Breast epithelium (tissue), 4 donors: ENCODE data around the gene POLR3K. TPM values are rescaled to one million over a fixed set of nuclear protein-coding genes. Genes with fewer than 3 reads are reported as not detected.
"Not testable (repeated sequence)": the region's sequence is repeated elsewhere in the genome, so short reads cannot be mapped to it uniquely, and the experiment has no call there.

Source experiments
- DNase-seq, 2 donors: peaks; one replicate each; pipeline ENCODE4 v3.0.0-alpha.2; 2019; ENCODE audit warnings: low spot score in 2 of 2
- H3K27ac ChIP-seq, 2 donors: fragments of 200-600 bp; sonication (generic) in 1 of 2; one replicate each; pipeline ENCODE4 v1.5.1; 2016 to 2019; ENCODE audit warnings: mild to moderate bottlenecking in 1 of 2
- H3K27me3 ChIP-seq, 2 donors: fragments of 200-600 bp; sonication (generic) in 1 of 2; one replicate each; pipeline versions ENCODE4 v1.5.1 to v1.6.0; 2017 to 2019; ENCODE audit warnings: control low read depth in 1 of 2, mild to moderate bottlenecking in 1 of 2
- H3K36me3 ChIP-seq: fragments of 200-600 bp; one replicate; pipeline ENCODE4 v1.5.1; 2019
- H3K4me1 ChIP-seq, 2 donors: fragments of 200-600 bp; sonication (generic); one replicate each; pipeline ENCODE4 v1.5.1; 2016 to 2019; ENCODE audit warnings: control low read depth in 1 of 2
- H3K4me3 ChIP-seq, 3 donors: fragments of 200-600 bp; sonication (generic); 1 replicate in 2 of 3; 2 replicates in 1 of 3; pipeline ENCODE4 v1.5.1; 2016 to 2019; ENCODE audit warnings: mild to moderate bottlenecking in 3 of 3, moderate library complexity in 2 of 3
- H3K9me3 ChIP-seq, 2 donors: fragments of 200-600 bp; sonication (generic) in 1 of 2; one replicate each; pipeline ENCODE4 v1.5.1; 2016 to 2019; ENCODE audit warnings: control low read depth in 1 of 2
- POLR2A ChIP-seq: fragments of 450-650 bp; IDR thresholded peaks from one replicate; pipeline ENCODE4 v1.6.1; 2016; ENCODE audit warnings: antibody characterized with exemption, mild to moderate bottlenecking, moderate library complexity
- POLR2AphosphoS5 ChIP-seq, 3 donors: sonication (generic); formaldehyde crosslinking; IDR thresholded peaks; one replicate each; pipeline ENCODE4 v1.6.1; 2017; ENCODE audit warnings: antibody characterized with exemption in 3 of 3
- intact Hi-C: fragments of 100-400 bp; cut with DNase I; formaldehyde crosslinking; loops from one replicate; pipeline ENCODE4 v1.15.1; 2023; ENCODE audit warnings: low total_unique reads
- total RNA-seq, 3 donors: library from RNA; depleted of rRNA; stranded (reverse); fragments of >200 nt; gene quantifications; one replicate each; pipeline ENCODE4 v1.1.0, GENCODE V29; 2016
- TF ChIP-seq, protein P1 (sequence below), 3 donors: fragments of 450-650 bp; IDR thresholded peaks; one replicate each; pipeline ENCODE4 v1.5.1; 2016 to 2017; ENCODE audit warnings: antibody characterized with exemption in 3 of 3, mild to moderate bottlenecking in 3 of 3, moderate library complexity in 3 of 3

POLR3K gene
- total RNA-seq, 3 donors from 2014 or later, result 3.8 to 6.9 (median 6.6) TPM

DNA sequence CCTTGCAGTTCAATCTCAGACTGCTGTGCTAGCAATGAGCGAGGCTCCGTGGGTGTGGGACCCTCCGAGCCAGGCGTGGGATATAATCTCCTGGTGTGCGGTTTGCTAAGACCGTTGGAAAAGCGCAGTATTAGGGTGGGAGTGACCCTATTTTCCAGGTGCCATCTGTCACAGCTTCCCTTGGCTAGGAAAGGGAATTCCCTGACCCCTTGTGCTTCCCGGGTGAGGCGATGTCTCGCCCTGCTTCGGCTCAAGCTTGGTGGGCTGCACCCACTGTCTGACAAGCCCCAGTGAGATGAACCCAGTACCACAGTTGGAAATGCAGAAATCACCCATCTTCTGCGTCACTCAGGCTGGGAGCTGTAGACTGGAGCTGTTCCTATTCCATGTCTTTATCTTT lies 32.5 kb downstream of the POLR3K start:
- H3K27ac ChIP-seq, intact Hi-C loops, H3K4me3 ChIP-seq, H3K4me1 ChIP-seq, DNase-seq, H3K36me3 ChIP-seq, H3K27me3 ChIP-seq, H3K9me3 ChIP-seq: not testable (repeated sequence)

DNA sequence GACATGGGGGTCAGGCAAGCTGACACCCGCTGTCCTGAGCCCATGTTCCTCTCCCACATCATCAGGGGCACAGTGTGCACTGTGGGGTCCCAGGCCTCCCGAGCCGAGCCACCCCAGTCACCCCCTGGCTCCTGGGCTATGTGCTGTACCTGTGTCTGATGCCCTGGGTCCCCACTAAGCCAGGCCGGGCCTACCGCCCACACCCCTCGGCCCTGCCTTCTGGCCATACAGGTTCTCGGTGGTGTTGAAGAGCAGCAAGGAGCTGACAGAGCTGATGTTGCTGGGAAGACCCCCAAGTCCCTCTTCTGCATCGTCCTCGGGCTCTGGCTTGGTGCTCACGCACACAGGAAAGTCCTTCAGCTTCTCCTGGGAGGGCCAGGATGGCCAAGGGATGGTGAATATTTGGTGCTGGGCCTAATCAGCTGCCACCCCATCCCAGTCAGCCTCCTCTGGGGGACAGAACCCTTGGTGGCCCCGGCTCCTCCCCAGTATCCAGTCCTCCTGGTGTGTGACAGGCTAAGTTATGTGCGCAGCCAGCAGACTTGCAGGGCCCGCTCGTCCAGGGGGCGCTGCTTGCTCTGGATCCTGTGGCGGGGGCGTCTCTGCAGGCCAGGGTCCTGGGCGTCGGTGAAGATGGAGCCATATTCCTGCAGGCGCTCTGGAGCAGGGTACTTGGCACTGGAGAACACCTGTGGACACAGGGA lies 36.2 kb downstream of the POLR3K start:
- H3K4me1 ChIP-seq, H3K27ac ChIP-seq, DNase-seq, H3K4me3 ChIP-seq, H3K9me3 ChIP-seq, H3K27me3 ChIP-seq, intact Hi-C loops, H3K36me3 ChIP-seq: not testable (repeated sequence)

DNA sequence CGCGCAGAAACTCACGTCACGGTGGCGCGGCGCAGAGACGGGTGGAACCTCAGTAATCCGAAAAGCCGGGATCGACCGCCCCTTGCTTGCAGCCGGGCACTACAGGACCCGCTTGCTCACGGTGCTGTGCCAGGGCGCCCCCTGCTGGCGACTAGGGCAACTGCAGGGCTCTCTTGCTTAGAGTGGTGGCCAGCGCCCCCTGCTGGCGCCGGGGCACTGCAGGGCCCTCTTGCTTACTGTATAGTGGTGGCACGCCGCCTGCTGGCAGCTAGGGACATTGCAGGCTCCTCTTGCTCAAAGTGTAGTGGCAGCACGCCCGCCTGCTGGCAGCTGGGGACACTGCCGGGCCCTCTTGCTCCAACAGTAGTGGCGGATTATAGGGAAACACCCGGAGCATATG lies 42.6 kb downstream of the POLR3K start:
- H3K36me3 ChIP-seq, result not testable (repeated sequence)
- peak; percentile 94 to 97 for DNase-seq

DNA sequence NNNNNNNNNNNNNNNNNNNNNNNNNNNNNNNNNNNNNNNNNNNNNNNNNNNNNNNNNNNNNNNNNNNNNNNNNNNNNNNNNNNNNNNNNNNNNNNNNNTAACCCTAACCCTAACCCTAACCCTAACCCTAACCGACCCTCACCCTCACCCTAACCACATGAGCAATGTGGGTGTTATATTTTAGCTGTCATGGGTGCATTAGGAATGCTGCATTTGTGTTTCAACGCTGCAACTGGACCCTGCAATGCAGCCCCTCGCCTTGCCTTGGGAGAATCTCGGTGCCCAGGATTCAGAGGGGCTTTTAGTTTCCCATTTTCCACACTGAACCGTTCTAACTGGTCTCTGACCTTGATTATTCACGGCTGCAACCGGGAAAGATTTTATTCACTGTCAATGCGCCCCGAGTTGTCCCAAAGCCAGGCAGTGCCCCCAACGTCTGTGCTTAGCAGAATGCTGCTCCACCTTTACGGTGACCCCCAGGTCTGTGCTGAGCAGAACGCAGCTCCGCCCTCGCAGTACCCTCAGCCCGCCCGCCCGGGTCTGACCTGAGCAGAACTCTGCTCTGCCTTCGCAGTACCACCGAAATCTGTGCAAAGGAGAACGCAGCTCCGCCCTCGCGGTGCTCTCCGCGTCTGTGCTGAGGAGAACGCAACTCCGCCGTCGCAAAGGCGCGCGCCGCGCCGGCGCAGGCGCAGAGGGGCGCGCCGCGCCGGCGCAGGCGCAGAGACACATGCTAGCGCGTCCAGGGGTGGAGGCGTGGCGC lies 43.3 kb downstream of the POLR3K start:
- Histone ChIP-seq H3K36me3 (no peaks in the 10 kb centered on the region), H3K9me3 (no peaks in the 10 kb centered on the region), H3K27ac (no peak overlapping the region), H3K4me3 (no peak overlapping the region), H3K4me1 (no peaks in the 10 kb centered on the region), H3K27me3 (no peaks in the 10 kb centered on the region)
- no peak for DNase-seq
- no peak for TF ChIP-seq POLR2AphosphoS5 (IDR thresholded peaks at IDR 0.05)
- no peak for TF ChIP-seq POLR2A
- TF ChIP-seq, protein P1, sequence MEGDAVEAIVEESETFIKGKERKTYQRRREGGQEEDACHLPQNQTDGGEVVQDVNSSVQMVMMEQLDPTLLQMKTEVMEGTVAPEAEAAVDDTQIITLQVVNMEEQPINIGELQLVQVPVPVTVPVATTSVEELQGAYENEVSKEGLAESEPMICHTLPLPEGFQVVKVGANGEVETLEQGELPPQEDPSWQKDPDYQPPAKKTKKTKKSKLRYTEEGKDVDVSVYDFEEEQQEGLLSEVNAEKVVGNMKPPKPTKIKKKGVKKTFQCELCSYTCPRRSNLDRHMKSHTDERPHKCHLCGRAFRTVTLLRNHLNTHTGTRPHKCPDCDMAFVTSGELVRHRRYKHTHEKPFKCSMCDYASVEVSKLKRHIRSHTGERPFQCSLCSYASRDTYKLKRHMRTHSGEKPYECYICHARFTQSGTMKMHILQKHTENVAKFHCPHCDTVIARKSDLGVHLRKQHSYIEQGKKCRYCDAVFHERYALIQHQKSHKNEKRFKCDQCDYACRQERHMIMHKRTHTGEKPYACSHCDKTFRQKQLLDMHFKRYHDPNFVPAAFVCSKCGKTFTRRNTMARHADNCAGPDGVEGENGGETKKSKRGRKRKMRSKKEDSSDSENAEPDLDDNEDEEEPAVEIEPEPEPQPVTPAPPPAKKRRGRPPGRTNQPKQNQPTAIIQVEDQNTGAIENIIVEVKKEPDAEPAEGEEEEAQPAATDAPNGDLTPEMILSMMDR (IDR thresholded peaks at IDR 0.05), result no peak
- intact Hi-C loops, result no loop called here

More for the DNA sequence above, 42.6 kb downstream of the POLR3K start:
- intact Hi-C loops, H3K9me3 ChIP-seq, H3K4me3 ChIP-seq, H3K27ac ChIP-seq, H3K4me1 ChIP-seq, H3K27me3 ChIP-seq: not testable (repeated sequence)

Other genes starting within 250 kb of the POLR3K start
- 10 to 100 TPM; 17.4 to 23.9 (median 17.9) TPM for gene SNRNP25, start 220 bp upstream of the POLR3K start, total RNA-seq
- 10 to 100 TPM; 29.0 to 43.3 (median 42.6) TPM for gene RHBDF1, start 19.0 kb upstream of the POLR3K start, total RNA-seq
- gene MPG, start 24.6 kb upstream of the POLR3K start, total RNA-seq, result 100 to 1,000 TPM in 1 of 3 donors, 10 to 100 TPM in 2; 86.9 to 112 (median 89.1) TPM
- gene NPRL3, start 85.1 kb upstream of the POLR3K start, total RNA-seq, result 10 to 100 TPM; 14.2 to 23.4 (median 22.3) TPM
- not detected for gene HBZ, start 99.0 kb upstream of the POLR3K start, total RNA-seq
- 1 to 10 TPM in 1 of 3 donors, not detected in 2; 1.3 TPM for gene HBM, start 112.4 kb upstream of the POLR3K start, total RNA-seq
- 10 to 100 TPM; 46.4 to 83.6 (median 52.2) TPM for gene HBA2, start 119.3 kb upstream of the POLR3K start, total RNA-seq
- 10 to 100 TPM in 2 of 3 donors, 1 to 10 TPM in 1; 5.6 to 15.2 (median 10.4) TPM for gene HBA1, start 123.1 kb upstream of the POLR3K start, total RNA-seq
- not detected for gene HBQ1, start 126.9 kb upstream of the POLR3K start, total RNA-seq
- gene LUC7L, start 175.8 kb upstream of the POLR3K start, total RNA-seq, result 100 to 1,000 TPM in 2 of 3 donors, 10 to 100 TPM in 1; 60.6 to 135 (median 107) TPM
- 10 to 100 TPM; 40.6 to 69.3 (median 44.1) TPM for gene FAM234A, start 181.2 kb upstream of the POLR3K start, total RNA-seq
- 1 to 10 TPM; 3.1 to 7.5 (median 5.9) TPM for gene RGS11, start 222.3 kb upstream of the POLR3K start, total RNA-seq
- 1 to 10 TPM in 2 of 3 donors, under 1 TPM in 1; 0.80 to 2.3 (median 1.6) TPM for gene ARHGDIG, start 227.0 kb upstream of the POLR3K start, total RNA-seq
- not detected for gene PDIA2, start 229.6 kb upstream of the POLR3K start, total RNA-seq